HEK293 (cell line): ENCODE results near the gene COG1.

Experiments
- CTCF ChIA-PET: fragments of 350-600 bp; formaldehyde crosslinking; extraction: SDS; loops from one replicate; lab custom pipeline; 2021; ENCODE audit warnings: antibody characterized with exemption; lab: Yijun Ruan, JAX
- POLR2A ChIA-PET: fragments of 300-600 bp; formaldehyde crosslinking; extraction: SDS; loops from one replicate; lab custom pipeline; 2020; ENCODE audit warnings: antibody characterized with exemption, inconsistent platforms; lab: Yijun Ruan, JAX
- H3K27ac ChIP-seq: fragments of 200-500 bp; sonication (Bioruptor generic); 2 replicates; pipeline ENCODE4 v1.5.1; 2014; ENCODE audit warnings: low read depth, low read length, control low read depth, inconsistent platforms; ENCODE audit errors: extremely low read depth
- H3K36me3 ChIP-seq, 2 experiments: fragments of 200-500 bp in 1 of 2; sonication (Bioruptor generic) in 1 of 2; 1 replicate in 1 of 2; 2 replicates in 1 of 2; pipeline ENCODE4 v1.5.1; 2014 to 2017; ENCODE audit warnings: inconsistent platforms in 2 of 2, low read length in 2 of 2; ENCODE audit not compliant: control insufficient read depth in 2 of 2, insufficient read depth in 1 of 2
- H3K4me1 ChIP-seq: fragments of 200-500 bp; sonication (Bioruptor generic); 2 replicates; pipeline ENCODE4 v1.5.1; 2014; ENCODE audit warnings: mild to moderate bottlenecking, low read length, inconsistent platforms; ENCODE audit not compliant: control insufficient read depth, insufficient read depth
- H3K4me3 ChIP-seq: 2 replicates; pipeline ENCODE4 v1.5.1; 2011; ENCODE audit warnings: low read depth, mild to moderate bottlenecking, control low read depth, low read length, moderate library complexity
- H3K9me3 ChIP-seq: fragments of 200-500 bp; sonication (Bioruptor generic); 2 replicates; pipeline ENCODE4 v1.5.1; 2014; ENCODE audit warnings: low read depth, low read length, inconsistent platforms; ENCODE audit not compliant: control insufficient read depth, insufficient read depth
- EGR2 ChIP-seq: fragments of 450-650 bp; formaldehyde crosslinking; IDR thresholded peaks from 2 replicates; pipeline ENCODE4 v1.5.1; 2016; ENCODE audit warnings: low read depth, missing biosample characterization, missing genetic modification characterization
- IKZF3 ChIP-seq: fragments of 450-650 bp; IDR thresholded peaks from 2 replicates; pipeline ENCODE4 v1.5.0; 2018; ENCODE audit warnings: missing biosample characterization, mild to moderate bottlenecking, missing genetic modification characterization, moderate library complexity
- KLF7 ChIP-seq: fragments of 450-650 bp; formaldehyde crosslinking; IDR thresholded peaks from 2 replicates; pipeline ENCODE4 v1.5.1; 2016; ENCODE audit warnings: missing biosample characterization, missing genetic modification characterization, borderline replicate concordance
- MYNN ChIP-seq: fragments of 450-650 bp; formaldehyde crosslinking; IDR thresholded peaks from 2 replicates; pipeline ENCODE4 v1.5.1; 2016; ENCODE audit warnings: missing biosample characterization, missing genetic modification characterization, borderline replicate concordance
- PBX3 ChIP-seq: sonication (generic); formaldehyde crosslinking; IDR thresholded peaks from 2 replicates; pipeline ENCODE4 v1.8.1; 2022; ENCODE audit warnings: mild to moderate bottlenecking, moderate library complexity, missing genetic modification reagents
- REPIN1 ChIP-seq: fragments of 450-650 bp; formaldehyde crosslinking; IDR thresholded peaks from 2 replicates; pipeline ENCODE4 v1.5.1; 2017; ENCODE audit warnings: missing biosample characterization, missing genetic modification characterization, low read depth
- SCRT1 ChIP-seq: fragments of 450-650 bp; formaldehyde crosslinking; IDR thresholded peaks from 2 replicates; pipeline ENCODE4 v1.5.1; 2016; ENCODE audit warnings: missing biosample characterization, missing genetic modification characterization, borderline replicate concordance
- SCRT2 ChIP-seq: fragments of 450-650 bp; formaldehyde crosslinking; IDR thresholded peaks from 2 replicates; pipeline ENCODE4 v1.5.1; 2016; ENCODE audit warnings: missing biosample characterization, missing genetic modification characterization
- SP3 ChIP-seq: fragments of 450-650 bp; formaldehyde crosslinking; IDR thresholded peaks from 2 replicates; pipeline ENCODE4 v1.5.1; 2016; ENCODE audit warnings: missing biosample characterization, missing genetic modification characterization
- TSHZ1 ChIP-seq: fragments of 450-650 bp; formaldehyde crosslinking; IDR thresholded peaks from 2 replicates; pipeline ENCODE4 v1.5.1; 2016; ENCODE audit warnings: missing biosample characterization, missing genetic modification characterization, borderline replicate concordance
- YY2 ChIP-seq: fragments of 450-650 bp; formaldehyde crosslinking; IDR thresholded peaks from 2 replicates; pipeline ENCODE4 v1.5.1; 2016; ENCODE audit warnings: missing biosample characterization, missing genetic modification characterization
- ZBTB17 ChIP-seq: fragments of 450-650 bp; formaldehyde crosslinking; IDR thresholded peaks from 2 replicates; pipeline ENCODE4 v1.5.1; 2016; ENCODE audit warnings: missing biosample characterization, missing genetic modification characterization
- ZBTB7A ChIP-seq: fragments of 450-650 bp; formaldehyde crosslinking; IDR thresholded peaks from 2 replicates; pipeline ENCODE4 v1.5.1; 2016; ENCODE audit warnings: low read depth, missing biosample characterization, missing genetic modification characterization
- ZFHX2 ChIP-seq: fragments of 450-650 bp; formaldehyde crosslinking; conservative IDR thresholded peaks from 2 replicates; pipeline ENCODE4 v1.5.1; 2016; ENCODE audit warnings: missing biosample characterization, missing genetic modification characterization
- ZIC2 ChIP-seq: fragments of 450-650 bp; formaldehyde crosslinking; IDR thresholded peaks from 2 replicates; pipeline ENCODE4 v1.5.1; 2016; ENCODE audit warnings: missing biosample characterization, missing genetic modification characterization
- ZNF121 ChIP-seq: fragments of 450-650 bp; formaldehyde crosslinking; IDR thresholded peaks from 2 replicates; pipeline ENCODE4 v1.5.1; 2016; ENCODE audit warnings: missing biosample characterization, missing genetic modification characterization
- ZNF146 ChIP-seq: fragments of 450-650 bp; formaldehyde crosslinking; IDR thresholded peaks from 2 replicates; pipeline ENCODE4 v1.5.1; 2016; ENCODE audit warnings: missing biosample characterization, missing genetic modification characterization
- ZNF18 ChIP-seq: fragments of 450-650 bp; formaldehyde crosslinking; IDR thresholded peaks from 2 replicates; pipeline ENCODE4 v1.5.1; 2016; ENCODE audit warnings: missing biosample characterization, missing genetic modification characterization
- ZNF292 ChIP-seq: fragments of 450-650 bp; formaldehyde crosslinking; IDR thresholded peaks from 2 replicates; pipeline ENCODE4 v1.5.1; 2016; ENCODE audit warnings: low read depth, missing biosample characterization, missing genetic modification characterization, borderline replicate concordance
- ZNF354C ChIP-seq: fragments of 450-650 bp; formaldehyde crosslinking; IDR thresholded peaks from 2 replicates; pipeline ENCODE4 v1.5.1; 2016; ENCODE audit warnings: missing biosample characterization, missing genetic modification characterization, low read depth, borderline replicate concordance
- ZNF398 ChIP-seq: fragments of 450-650 bp; formaldehyde crosslinking; IDR thresholded peaks from 2 replicates; pipeline ENCODE4 v1.5.1; 2017; ENCODE audit warnings: missing biosample characterization, missing genetic modification characterization
- ZNF404 ChIP-seq: fragments of 450-650 bp; formaldehyde crosslinking; IDR thresholded peaks from 2 replicates; pipeline ENCODE4 v1.5.1; 2017; ENCODE audit warnings: missing biosample characterization, missing genetic modification characterization
- ZNF449 ChIP-seq: fragments of 450-650 bp; formaldehyde crosslinking; IDR thresholded peaks from 2 replicates; pipeline ENCODE4 v1.5.1; 2017; ENCODE audit warnings: missing biosample characterization, mild to moderate bottlenecking, missing genetic modification characterization, moderate library complexity
- ZNF473 ChIP-seq: fragments of 450-650 bp; formaldehyde crosslinking; IDR thresholded peaks from 2 replicates; pipeline ENCODE4 v1.5.1; 2017; ENCODE audit warnings: missing biosample characterization, missing genetic modification characterization
- ZNF529 ChIP-seq: fragments of 450-650 bp; formaldehyde crosslinking; IDR thresholded peaks from 2 replicates; pipeline ENCODE4 v1.5.1; 2017; ENCODE audit warnings: missing genetic modification characterization, missing biosample characterization; ENCODE audit not compliant: insufficient replicate concordance
- ZNF544 ChIP-seq: fragments of 450-650 bp; formaldehyde crosslinking; IDR thresholded peaks from 2 replicates; pipeline ENCODE4 v1.5.0; 2017; ENCODE audit warnings: missing biosample characterization, missing genetic modification characterization
- ZNF558 ChIP-seq: fragments of 450-650 bp; formaldehyde crosslinking; IDR thresholded peaks from 2 replicates; pipeline ENCODE4 v1.5.1; 2016; ENCODE audit warnings: missing biosample characterization, missing genetic modification characterization
- ZNF654 ChIP-seq: fragments of 450-650 bp; formaldehyde crosslinking; IDR thresholded peaks from 2 replicates; pipeline ENCODE4 v1.5.1; 2016; ENCODE audit warnings: low read depth, missing biosample characterization, missing genetic modification characterization

Gene COG1

GRCh38 chr17:73192894-73193701 lies at the start of gene COG1:
COG1 (plus strand) TSS chr17:73193055; CDS start chr17:73193070, 15 bp downstream.
- Histone ChIP-seq H3K4me1 (peaks cover 3% of the 10 kb centered on the region; the same call in 1 of the 2 replicates), H3K4me3 (peak within 1 kb of the TSS; percentile 93), H3K27ac (peak within 1 kb of the TSS; percentile 98), H3K9me3 (no peaks in the 10 kb centered on the region), H3K36me3 (peaks cover 19 to 22% of the 10 kb centered on the region in 2 experiments)
- ChIA-PET POLR2A (interaction anchor here (0.9 to 4.5 kb wide), 6 partner anchors 12 to 600 kb away, joined by 3 to 23 read pairs (median 4); partner anchors contain the start of gene SSTR2), CTCF (interaction anchor here (0.7 to 9.5 kb wide), 11 partner anchors 8 to 636 kb away, joined by 3 to 206 read pairs (median 6); no protein-coding TSS in a partner anchor)
- peak; percentile 79; the same call in 1 of the 2 replicates for TF ChIP-seq PBX3 (CRISPR knock-in tag)
- peak; percentile 93 for TF ChIP-seq SP3 (tag by site-specific recombination)
- TF ChIP-seq ZNF398 (tag by site-specific recombination) = no peak; the same call in 1 of the 2 replicates
- TF ChIP-seq ZNF18 (tag by site-specific recombination) = no peak
- TF ChIP-seq ZNF558 (tag by site-specific recombination) = no peak
- 0 out of 2 replicates have a peak, but pooled peaks have one; percentile 9 for TF ChIP-seq ZIC2 (tag by site-specific recombination)
- no peak for TF ChIP-seq ZNF404
- TF ChIP-seq ZNF544 (tag by site-specific recombination) = no peak
- TF ChIP-seq ZNF654 (tag by site-specific recombination) = no peak
- no peak for TF ChIP-seq ZNF292 (tag by site-specific recombination)
- peak; percentile 81 for TF ChIP-seq KLF7
- TF ChIP-seq ZBTB7A (tag by site-specific recombination) = no peak; the same call in 1 of the 2 replicates
- TF ChIP-seq ZNF473 (tag by site-specific recombination) = no peak
- 0 out of 2 replicates have a peak, but pooled peaks have one; percentile 21 for TF ChIP-seq ZNF146
- TF ChIP-seq IKZF3 = no peak
- no peak for TF ChIP-seq REPIN1 (tag by site-specific recombination)
- TF ChIP-seq SCRT2 (tag by site-specific recombination) = peak; percentile 79
- no peak for TF ChIP-seq SCRT1 (tag by site-specific recombination)
- peak; percentile 87 for TF ChIP-seq EGR2 (tag by site-specific recombination)
- no peak for TF ChIP-seq ZNF354C
- TF ChIP-seq ZNF529 (tag by site-specific recombination) = no peak
- peak; percentile 82 for TF ChIP-seq ZBTB17
- no peak for TF ChIP-seq MYNN (tag by site-specific recombination)
- no peak for TF ChIP-seq ZNF449 (tag by site-specific recombination)
- TF ChIP-seq YY2 (tag by site-specific recombination) = peak; percentile 75
- TF ChIP-seq ZFHX2 (tag by site-specific recombination) = peak; percentile 91
- TF ChIP-seq TSHZ1 = no peak
- TF ChIP-seq ZNF121 = no peak
